ENCODE measurements around the gene STAP2. TPM values are rescaled to one million over a fixed set of nuclear protein-coding genes. Genes with fewer than 3 reads are reported as not detected.
A peak's percentile ranks its signal among the peaks of the same experiment; 100 is the strongest.

The STAP2 gene
- polyA plus RNA-seq, 6 donors from 2014 or later, result 0.94 TPM; not detected in 5

GRCh38 chr19:4324228-4324627, 14.4 kb downstream of the STAP2 start:
- ATAC-seq (ENCODE audit: low read depth in 2 of 2) (no peak), DNase-seq (no peak)
- peak overlapping the region in 2 of 8 donors; percentile 43 to 75 for H3K4me3 Mint-ChIP-seq
- no peaks in the 10 kb centered on the region for H3K36me3 Mint-ChIP-seq
- peaks cover 0 to 36% (median 0%) of the 10 kb centered on the region in 3 donors for H3K27me3 Mint-ChIP-seq
- H3K4me1 Mint-ChIP-seq, result peaks cover 25 to 40% (median 31%) of the 10 kb centered on the region in 3 donors
- peak overlapping the region in 1 of 6 donors; percentile 70 for H3K27ac Mint-ChIP-seq
- peaks cover 5 to 19% (median 12%) of the 10 kb centered on the region in 7 donors for H3K9me3 Mint-ChIP-seq

GRCh38 chr19:4323692-4324091, 14.9 kb downstream of the STAP2 start:
- Mint-ChIP-seq H3K9me3 (peaks cover 6 to 20% (median 12%) of the 10 kb centered on the region in 7 donors), H3K4me1 (peaks cover 23 to 42% (median 32%) of the 10 kb centered on the region in 3 donors), H3K27me3 (peaks cover 0 to 38% (median 0%) of the 10 kb centered on the region in 3 donors), H3K36me3 (no peaks in the 10 kb centered on the region), H3K27ac (no peak overlapping the region), H3K4me3 (no peak overlapping the region)
- ATAC-seq (ENCODE audit: low read depth in 2 of 2), result no peak
- DNase-seq, result no peak

DNA sequence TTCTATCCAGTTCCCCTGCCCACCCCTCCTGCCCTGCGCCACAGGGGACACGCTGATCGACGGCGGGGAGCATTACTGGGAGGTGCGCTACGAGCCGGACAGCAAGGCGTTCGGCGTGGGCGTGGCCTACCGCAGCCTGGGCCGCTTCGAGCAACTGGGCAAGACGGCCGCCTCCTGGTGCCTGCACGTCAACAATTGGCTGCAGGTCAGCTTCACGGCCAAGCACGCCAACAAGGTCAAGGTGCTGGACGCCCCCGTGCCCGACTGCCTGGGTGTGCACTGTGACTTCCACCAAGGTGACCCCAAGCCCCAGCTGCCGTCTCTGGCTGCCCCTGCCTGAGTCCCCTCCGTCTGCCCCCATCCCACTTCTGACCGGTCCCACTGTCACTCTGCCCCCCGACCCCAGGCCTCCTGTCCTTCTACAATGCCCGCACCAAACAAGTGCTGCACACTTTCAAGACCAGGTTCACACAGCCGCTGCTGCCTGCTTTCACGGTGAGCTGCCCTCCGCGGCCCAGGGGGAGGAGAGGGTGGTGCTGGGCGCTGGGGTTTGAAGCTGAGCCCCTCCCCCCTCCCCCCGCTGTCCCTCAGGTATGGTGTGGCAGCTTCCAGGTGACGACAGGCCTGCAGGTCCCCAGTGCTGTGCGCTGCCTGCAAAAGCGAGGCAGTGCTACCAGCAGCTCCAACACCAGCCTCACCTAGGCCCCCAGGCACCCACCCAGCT, 15.5 kb downstream of the STAP2 start:
- DNase-seq (no peak), ATAC-seq (ENCODE audit: low read depth in 2 of 2) (no peak)
- Mint-ChIP-seq H3K27ac (peak overlapping the region in 1 of 6 donors; percentile 37), H3K27me3 (peaks cover 0 to 33% (median 0%) of the 10 kb centered on the region in 3 donors), H3K9me3 (peaks cover 6 to 21% (median 12%) of the 10 kb centered on the region in 7 donors), H3K36me3 (no peaks in the 10 kb centered on the region), H3K4me3 (no peak overlapping the region), H3K4me1 (peaks cover 18 to 36% (median 26%) of the 10 kb centered on the region in 3 donors)

DNA sequence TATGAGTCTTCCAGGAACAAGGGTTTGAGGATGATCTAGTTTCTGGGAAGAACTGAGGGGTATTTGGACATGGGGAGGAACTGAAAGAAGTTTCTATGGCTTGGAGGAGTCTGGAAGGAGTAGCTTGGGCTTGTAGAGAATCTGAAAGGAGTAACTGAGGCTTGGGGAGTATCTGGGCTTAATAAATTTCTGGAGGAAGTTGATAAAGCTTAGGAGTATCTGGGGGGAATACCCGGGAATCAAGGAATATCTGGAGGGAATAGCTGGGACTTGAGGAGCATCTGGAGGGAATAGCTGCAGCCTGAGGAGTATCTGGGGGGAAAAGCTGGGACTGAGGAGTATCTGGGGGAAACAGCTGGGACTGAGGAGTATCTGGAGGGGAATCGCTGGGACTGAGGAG, 18.2 kb downstream of the STAP2 start:
- Mint-ChIP-seq H3K4me3 (no peak overlapping the region), H3K36me3 (no peaks in the 10 kb centered on the region), H3K27ac (peak overlapping the region in 3 of 6 donors; percentile 33 to 73 (median 49)), H3K27me3 (peaks cover 0 to 10% (median 0%) of the 10 kb centered on the region in 3 donors), H3K9me3 (peaks cover 6 to 21% (median 10%) of the 10 kb centered on the region in 7 donors), H3K4me1 (peaks cover 0 to 14% (median 8%) of the 10 kb centered on the region in 3 donors)
- DNase-seq (no peak), ATAC-seq (ENCODE audit: low read depth in 2 of 2) (no peak)

DNA sequence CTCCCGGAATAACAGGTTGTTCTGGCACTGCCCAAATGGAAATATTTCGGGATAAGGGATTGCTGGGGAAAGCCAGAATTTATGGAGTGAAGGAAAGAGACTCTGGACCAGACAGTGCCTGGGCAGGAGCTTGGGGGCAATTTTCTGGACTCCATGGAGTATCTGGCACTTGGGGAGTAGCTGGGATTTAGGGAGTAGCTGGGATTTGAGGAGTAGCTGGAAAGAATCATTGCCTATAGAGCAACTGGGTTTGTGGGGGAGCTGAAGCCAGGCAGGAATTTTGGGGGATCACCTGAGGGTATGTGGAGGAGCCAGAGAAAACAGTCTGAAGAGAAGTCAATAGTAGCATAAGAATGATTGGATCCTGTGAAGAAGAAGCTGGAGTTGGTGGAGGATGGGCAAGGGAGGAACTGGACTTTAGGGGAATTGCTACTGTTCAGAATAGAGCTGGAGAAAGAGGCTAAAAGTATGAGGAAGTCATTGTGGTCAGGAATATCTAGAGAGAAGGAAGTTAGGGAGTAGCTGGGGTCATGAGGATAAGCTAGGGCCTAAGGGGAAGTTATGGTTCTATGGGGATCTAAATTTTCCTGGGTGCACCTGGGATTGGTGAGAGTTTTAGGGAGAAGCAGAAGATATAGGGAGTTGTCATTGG, 19.4 kb downstream of the STAP2 start:
- H3K4me1 Mint-ChIP-seq, result peaks cover 0 to 11% (median 8%) of the 10 kb centered on the region in 3 donors
- peaks cover 6 to 19% (median 10%) of the 10 kb centered on the region in 7 donors for H3K9me3 Mint-ChIP-seq
- DNase-seq (no peak), ATAC-seq (ENCODE audit: low read depth in 2 of 2) (no peak)
- no peak overlapping the region for H3K4me3 Mint-ChIP-seq
- no peaks in the 10 kb centered on the region for H3K36me3 Mint-ChIP-seq
- H3K27ac Mint-ChIP-seq, result peak overlapping the region in 1 of 6 donors; percentile 54
- H3K27me3 Mint-ChIP-seq, result peaks cover 0 to 7% (median 0%) of the 10 kb centered on the region in 3 donors

GRCh38 chr19:4318460-4318859, 20.2 kb downstream of the STAP2 start:
- no peak for DNase-seq
- Mint-ChIP-seq H3K4me1 (peaks cover 0 to 11% (median 8%) of the 10 kb centered on the region in 3 donors), H3K4me3 (no peak overlapping the region), H3K27me3 (peaks cover 0 to 7% (median 0%) of the 10 kb centered on the region in 3 donors), H3K27ac (peak overlapping the region in 2 of 6 donors; percentile 24 to 54), H3K9me3 (peaks cover 6 to 19% (median 10%) of the 10 kb centered on the region in 7 donors), H3K36me3 (no peaks in the 10 kb centered on the region)
- ATAC-seq (ENCODE audit: low read depth in 2 of 2), result no peak

DNA sequence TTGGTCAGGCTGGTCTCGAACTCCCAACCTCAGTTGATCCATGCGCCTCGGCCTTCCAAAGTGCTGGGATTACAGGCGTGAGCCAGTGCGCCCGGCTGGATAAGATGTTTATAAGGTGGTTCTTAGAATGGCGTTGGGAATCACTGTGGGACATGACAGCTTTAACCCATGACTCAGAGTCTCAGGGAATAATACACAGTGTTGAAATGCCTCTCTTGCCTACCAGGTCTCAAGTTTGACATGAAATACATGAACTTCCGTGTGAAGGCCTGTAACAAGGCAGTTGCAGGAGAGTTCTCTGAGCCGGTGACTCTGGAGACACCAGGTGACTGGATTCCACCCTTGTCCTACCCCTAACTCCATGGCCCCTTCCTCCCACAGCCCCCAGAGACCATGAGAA, 21.7 kb downstream of the STAP2 start:
- Mint-ChIP-seq H3K27me3 (peaks cover 0 to 7% (median 0%) of the 10 kb centered on the region in 3 donors), H3K9me3 (peaks cover 5 to 18% (median 9%) of the 10 kb centered on the region in 7 donors), H3K27ac (no peak overlapping the region), H3K36me3 (no peaks in the 10 kb centered on the region), H3K4me1 (peaks cover 0 to 11% (median 8%) of the 10 kb centered on the region in 3 donors), H3K4me3 (no peak overlapping the region)
- DNase-seq (no peak), ATAC-seq (ENCODE audit: low read depth in 2 of 2) (no peak)

DNA sequence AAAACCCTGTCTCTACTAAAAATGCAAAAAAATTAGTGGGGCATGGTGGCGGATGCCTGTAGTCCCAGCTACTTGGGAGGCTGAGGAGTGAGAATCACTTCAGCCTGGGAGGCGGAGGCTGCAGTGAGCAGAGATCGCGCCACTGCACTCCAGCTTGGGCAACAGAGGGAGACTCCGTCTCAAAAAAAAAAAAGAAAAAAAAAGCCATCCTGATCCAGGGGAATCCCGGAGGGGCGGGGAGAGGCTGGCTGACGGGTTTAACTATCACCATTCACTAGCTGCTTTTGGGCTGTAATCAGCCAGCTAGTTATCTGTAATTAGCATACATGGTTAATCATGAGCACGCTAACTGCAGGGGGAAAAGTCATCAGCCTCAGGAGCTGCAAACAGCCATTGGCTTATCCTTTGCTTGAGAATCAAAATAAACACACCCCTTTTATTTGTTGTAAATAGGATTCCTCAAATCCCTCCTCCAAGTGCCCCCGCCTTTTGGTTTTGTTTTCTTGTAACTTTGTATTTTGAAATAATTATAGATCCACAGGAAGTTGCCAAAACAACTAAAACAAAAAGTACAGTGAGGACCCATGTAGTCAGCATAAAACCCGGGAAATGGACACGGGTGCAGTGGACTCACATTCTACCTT, 24.7 kb downstream of the STAP2 start:
- peaks cover 0 to 4% (median 0%) of the 10 kb centered on the region in 7 donors for H3K9me3 Mint-ChIP-seq
- peaks cover 0 to 2% (median 0%) of the 10 kb centered on the region in 3 donors for H3K4me1 Mint-ChIP-seq
- H3K27me3 Mint-ChIP-seq, result no peaks in the 10 kb centered on the region
- DNase-seq (no peak), ATAC-seq (ENCODE audit: low read depth in 2 of 2) (no peak)
- no peak overlapping the region for H3K4me3 Mint-ChIP-seq
- H3K27ac Mint-ChIP-seq, result no peak overlapping the region
- H3K36me3 Mint-ChIP-seq, result no peaks in the 10 kb centered on the region

GRCh38 chr19:4310247-4311121, 28.1 kb downstream of the STAP2 start:
- peaks cover 0 to 1% (median 0%) of the 10 kb centered on the region in 3 donors for H3K4me1 Mint-ChIP-seq
- no peak for DNase-seq
- H3K4me3 Mint-ChIP-seq, result no peak overlapping the region
- H3K36me3 Mint-ChIP-seq, result no peaks in the 10 kb centered on the region
- no peak overlapping the region for H3K27ac Mint-ChIP-seq
- ATAC-seq (ENCODE audit: low read depth in 2 of 2), result peak in 1 of 2 donors; percentile 27
- H3K27me3 Mint-ChIP-seq, result peaks cover 0 to 2% (median 0%) of the 10 kb centered on the region in 3 donors
- no peaks in the 10 kb centered on the region for H3K9me3 Mint-ChIP-seq

DNA sequence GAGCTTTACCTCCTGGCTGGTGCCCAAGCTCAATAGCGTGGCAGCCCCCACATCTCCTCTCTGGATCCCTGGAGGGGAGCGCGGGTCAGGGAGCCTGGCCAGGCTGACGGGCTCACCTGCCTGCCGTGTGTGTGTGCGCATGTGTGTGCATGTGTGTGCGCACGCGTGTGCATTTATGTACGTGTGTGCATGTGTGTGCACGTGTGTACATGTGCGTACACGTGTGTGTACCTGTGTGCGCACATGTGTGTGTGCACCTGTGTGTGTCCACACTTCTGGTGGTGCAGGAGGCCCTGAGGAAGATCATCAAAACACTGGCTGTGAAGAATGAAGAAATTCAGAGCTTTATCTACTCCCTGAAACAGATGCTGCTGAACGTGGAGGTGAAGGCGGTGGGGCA, 33.0 kb downstream of the STAP2 start:
- peaks cover 0 to 17% (median 8%) of the 10 kb centered on the region in 3 donors for H3K27me3 Mint-ChIP-seq
- no peaks in the 10 kb centered on the region for H3K9me3 Mint-ChIP-seq
- peak overlapping the region in 1 of 6 donors; percentile 42 for H3K27ac Mint-ChIP-seq
- peak overlapping the region in 7 of 8 donors; percentile 50 to 77 (median 66) for H3K4me3 Mint-ChIP-seq
- H3K36me3 Mint-ChIP-seq, result no peaks in the 10 kb centered on the region
- peaks cover 0 to 12% (median 12%) of the 10 kb centered on the region in 3 donors for H3K4me1 Mint-ChIP-seq
- DNase-seq (no peak), ATAC-seq (ENCODE audit: low read depth in 2 of 2) (no peak)

DNA sequence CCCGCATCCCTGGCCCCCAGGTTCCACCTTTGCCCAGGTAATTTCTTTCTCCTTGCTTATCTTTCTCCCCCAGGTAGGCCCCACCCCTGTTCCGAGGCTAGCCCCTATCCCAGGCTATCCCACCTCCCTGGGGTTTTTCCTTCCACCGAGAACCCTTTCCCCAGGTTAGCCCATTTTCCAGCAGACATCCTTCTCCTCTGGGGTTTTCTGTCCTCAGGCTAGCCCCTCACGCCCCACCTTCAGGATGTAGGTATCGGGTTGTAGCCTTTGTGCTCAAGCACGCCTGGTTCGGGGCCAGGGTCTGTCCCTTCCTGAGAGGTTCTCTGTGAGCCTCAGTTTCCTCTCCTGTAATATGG, 33.4 kb downstream of the STAP2 start:
- H3K4me1 Mint-ChIP-seq, result peaks cover 0 to 15% (median 12%) of the 10 kb centered on the region in 3 donors
- no peaks in the 10 kb centered on the region for H3K9me3 Mint-ChIP-seq
- ATAC-seq (ENCODE audit: low read depth in 2 of 2) (no peak), DNase-seq (no peak)
- peak overlapping the region in 1 of 6 donors; percentile 42 for H3K27ac Mint-ChIP-seq
- H3K36me3 Mint-ChIP-seq, result no peaks in the 10 kb centered on the region
- H3K4me3 Mint-ChIP-seq, result peak overlapping the region in 6 of 8 donors; percentile 50 to 77 (median 68)
- peaks cover 0 to 17% (median 13%) of the 10 kb centered on the region in 3 donors for H3K27me3 Mint-ChIP-seq

DNA sequence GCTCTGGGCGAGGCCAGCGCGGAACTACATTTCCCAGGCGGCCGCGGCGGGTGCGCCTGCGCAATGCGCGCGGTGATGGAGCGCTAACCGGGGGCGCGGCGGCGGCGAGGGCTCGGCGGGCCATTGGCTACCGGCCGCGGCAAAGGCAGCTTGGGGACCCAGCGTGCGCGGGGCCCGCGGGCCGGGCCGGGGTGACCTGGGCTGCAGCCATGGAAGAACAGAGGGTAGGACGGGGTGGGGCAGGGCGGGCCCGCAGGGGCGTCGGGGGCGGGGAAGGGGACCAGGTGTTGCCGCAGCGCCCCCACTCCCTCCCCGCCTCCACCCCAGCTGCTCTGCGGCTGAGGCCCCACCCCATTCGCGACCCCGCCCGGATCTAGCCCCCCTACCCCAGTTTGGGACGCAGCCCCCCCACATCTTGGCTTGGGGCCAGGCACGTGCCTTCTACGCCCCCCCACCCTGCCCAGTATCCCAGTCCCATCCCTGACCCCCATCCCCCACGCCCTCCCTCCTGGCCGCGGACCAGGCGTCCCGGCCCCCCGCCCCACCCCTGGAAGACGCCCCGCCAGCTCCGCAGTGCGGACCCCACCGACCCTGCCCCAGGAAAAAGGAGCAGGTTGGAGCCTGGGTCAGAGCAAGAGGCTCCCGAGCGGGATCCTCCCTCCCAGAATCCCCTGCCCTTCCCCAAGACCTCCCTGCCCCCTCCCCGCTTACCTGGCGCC, 33.9 kb downstream of the STAP2 start, which contains the start of gene FSD1:
Gene FSD1, plus strand, starts transcription at position 61 of the 719 bp plus-strand sequence. Its CDS starts 149 bp downstream, at position 210.
- peak within 1 kb of the TSS in 2 of 6 donors; percentile 33 to 51 for H3K27ac Mint-ChIP-seq
- peak; percentile 47 for DNase-seq

More for the DNA sequence above, 33.9 kb downstream of the STAP2 start, which contains the start of gene FSD1:
- ATAC-seq (ENCODE audit: low read depth in 2 of 2), result peak; percentile 92 to 97
- peaks cover 0 to 15% (median 12%) of the 10 kb centered on the region in 3 donors for H3K4me1 Mint-ChIP-seq
- no peaks in the 10 kb centered on the region for H3K36me3 Mint-ChIP-seq
- H3K27me3 Mint-ChIP-seq, result peaks cover 0 to 17% (median 13%) of the 10 kb centered on the region in 3 donors
- no peaks in the 10 kb centered on the region for H3K9me3 Mint-ChIP-seq
- peak within 1 kb of the TSS; percentile 24 to 77 (median 70) for H3K4me3 Mint-ChIP-seq

All from naive B cell (primary cell).